Thoracic aorta (tissue), 2 donors: ENCODE measurements around the gene IRF2BPL. TPM values are rescaled to one million over a fixed set of nuclear protein-coding genes. Genes with fewer than 3 reads are reported as not detected.
A peak's percentile ranks its signal among the peaks of the same experiment; 100 is the strongest.

Source experiments
- ATAC-seq: fragments of 150-250 bp; one replicate; pipeline ENCODE4 v1.8.0; 2017; ENCODE audit warnings: low read depth; ENCODE audit not compliant: insufficient number of reproducible peaks, low FRiP score
- DNase-seq: peaks from one replicate; pipeline ENCODE4 v3.0.0-alpha.2; 2020; ENCODE audit warnings: low spot score
- H3K27ac ChIP-seq, 2 donors: fragments of 200-600 bp; sonication (generic); 1 replicate in 1 of 2; 2 replicates in 1 of 2; pipeline ENCODE4 v1.5.1; 2016; ENCODE audit warnings: mild to moderate bottlenecking in 2 of 2, moderate library complexity in 2 of 2
- H3K27me3 ChIP-seq: fragments of 200-600 bp; sonication (generic); replicated peaks from 2 replicates; pipeline ENCODE4 v1.6.0; 2016; ENCODE audit warnings: mild to moderate bottlenecking; ENCODE audit not compliant: insufficient read depth
- H3K36me3 ChIP-seq: fragments of 200-600 bp; sonication (generic); one replicate; pipeline ENCODE4 v1.5.1; 2016
- H3K4me1 ChIP-seq, 2 donors: fragments of 200-600 bp; sonication (generic); 1 replicate in 1 of 2; 2 replicates in 1 of 2; pipeline versions ENCODE4 v1.5.1 to v1.6.0; 2016; ENCODE audit warnings: low read depth in 2 of 2, mild to moderate bottlenecking in 1 of 2; ENCODE audit not compliant: control insufficient read depth in 1 of 2
- H3K4me3 ChIP-seq: fragments of 200-600 bp; sonication (generic); 2 replicates; pipeline ENCODE4 v1.5.1; 2016; ENCODE audit warnings: mild to moderate bottlenecking
- H3K9me3 ChIP-seq: fragments of 200-600 bp; sonication (generic); 2 replicates; pipeline ENCODE4 v1.5.1; 2016
- total RNA-seq, 2 donors: library from RNA; depleted of rRNA; stranded (reverse); fragments of >200 nt; gene quantifications; one replicate each; pipeline versions ENCODE4 v1.1.0 to v1.2.3, GENCODE V29; 2016
- TF ChIP-seq, protein P1 (sequence below): fragments of 200-600 bp; sonication (generic); IDR thresholded peaks from one replicate; pipeline ENCODE4 v1.5.1; 2019; ENCODE audit warnings: antibody characterized with exemption

IRF2BPL gene
- total RNA-seq, 2 donors from 2014 or later, result 49.6 to 69.7 TPM

DNA sequence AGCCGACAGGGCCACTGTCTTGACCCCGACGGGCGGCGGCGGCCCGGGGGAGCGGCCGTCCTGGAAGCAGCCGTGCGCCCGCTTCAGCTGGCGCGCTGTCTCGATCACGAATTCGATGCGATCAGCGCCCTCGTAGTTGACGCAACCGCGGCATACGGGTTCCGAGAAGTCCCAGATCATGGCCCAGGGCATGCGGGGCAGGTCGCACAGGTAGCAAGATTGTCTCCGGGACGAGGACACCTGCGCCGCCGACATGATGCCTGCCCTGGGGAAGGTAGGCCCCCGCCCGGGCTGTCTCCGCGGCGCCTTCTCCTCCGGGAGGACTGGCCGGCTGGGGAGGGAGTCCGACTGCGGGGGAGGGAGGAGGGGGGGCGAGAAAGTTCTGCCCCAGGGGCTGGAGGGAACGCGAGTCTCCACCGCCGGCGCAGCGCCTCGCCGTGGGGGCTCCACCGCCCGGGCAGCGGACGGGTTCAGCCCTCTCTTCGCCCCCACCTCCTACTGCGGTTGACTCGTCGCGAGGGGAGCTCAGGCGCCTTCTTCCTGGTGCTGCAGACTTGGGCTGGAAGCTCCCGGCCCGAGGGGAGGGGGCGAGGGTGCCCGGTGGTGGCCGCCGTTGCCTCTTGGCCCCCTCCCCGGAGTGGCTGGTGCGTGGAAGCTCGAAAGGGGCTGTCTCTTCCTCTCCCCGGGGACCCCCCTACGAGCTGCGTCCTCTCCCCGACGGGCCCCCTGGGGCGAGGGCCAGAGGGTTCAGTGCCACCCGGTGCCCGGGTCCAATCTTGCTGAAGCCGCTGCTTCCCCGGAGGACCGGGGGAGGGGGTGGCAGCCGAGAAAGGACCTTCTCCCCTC lies 747 bp downstream of the IRF2BPL start:
- ATAC-seq (peak; percentile 27), DNase-seq (no peak)
- Histone ChIP-seq H3K9me3 (no peaks in the 10 kb centered on the region), H3K4me1 (peaks cover 50 to 73% of the 10 kb centered on the region in 2 donors), H3K4me3 (peak overlapping the region; percentile 78), H3K27me3 (no peaks in the 10 kb centered on the region), H3K36me3 (no peaks in the 10 kb centered on the region), H3K27ac (peak overlapping the region; percentile 98 to 100)
- TF ChIP-seq, protein P1, sequence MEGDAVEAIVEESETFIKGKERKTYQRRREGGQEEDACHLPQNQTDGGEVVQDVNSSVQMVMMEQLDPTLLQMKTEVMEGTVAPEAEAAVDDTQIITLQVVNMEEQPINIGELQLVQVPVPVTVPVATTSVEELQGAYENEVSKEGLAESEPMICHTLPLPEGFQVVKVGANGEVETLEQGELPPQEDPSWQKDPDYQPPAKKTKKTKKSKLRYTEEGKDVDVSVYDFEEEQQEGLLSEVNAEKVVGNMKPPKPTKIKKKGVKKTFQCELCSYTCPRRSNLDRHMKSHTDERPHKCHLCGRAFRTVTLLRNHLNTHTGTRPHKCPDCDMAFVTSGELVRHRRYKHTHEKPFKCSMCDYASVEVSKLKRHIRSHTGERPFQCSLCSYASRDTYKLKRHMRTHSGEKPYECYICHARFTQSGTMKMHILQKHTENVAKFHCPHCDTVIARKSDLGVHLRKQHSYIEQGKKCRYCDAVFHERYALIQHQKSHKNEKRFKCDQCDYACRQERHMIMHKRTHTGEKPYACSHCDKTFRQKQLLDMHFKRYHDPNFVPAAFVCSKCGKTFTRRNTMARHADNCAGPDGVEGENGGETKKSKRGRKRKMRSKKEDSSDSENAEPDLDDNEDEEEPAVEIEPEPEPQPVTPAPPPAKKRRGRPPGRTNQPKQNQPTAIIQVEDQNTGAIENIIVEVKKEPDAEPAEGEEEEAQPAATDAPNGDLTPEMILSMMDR, result no peak

DNA sequence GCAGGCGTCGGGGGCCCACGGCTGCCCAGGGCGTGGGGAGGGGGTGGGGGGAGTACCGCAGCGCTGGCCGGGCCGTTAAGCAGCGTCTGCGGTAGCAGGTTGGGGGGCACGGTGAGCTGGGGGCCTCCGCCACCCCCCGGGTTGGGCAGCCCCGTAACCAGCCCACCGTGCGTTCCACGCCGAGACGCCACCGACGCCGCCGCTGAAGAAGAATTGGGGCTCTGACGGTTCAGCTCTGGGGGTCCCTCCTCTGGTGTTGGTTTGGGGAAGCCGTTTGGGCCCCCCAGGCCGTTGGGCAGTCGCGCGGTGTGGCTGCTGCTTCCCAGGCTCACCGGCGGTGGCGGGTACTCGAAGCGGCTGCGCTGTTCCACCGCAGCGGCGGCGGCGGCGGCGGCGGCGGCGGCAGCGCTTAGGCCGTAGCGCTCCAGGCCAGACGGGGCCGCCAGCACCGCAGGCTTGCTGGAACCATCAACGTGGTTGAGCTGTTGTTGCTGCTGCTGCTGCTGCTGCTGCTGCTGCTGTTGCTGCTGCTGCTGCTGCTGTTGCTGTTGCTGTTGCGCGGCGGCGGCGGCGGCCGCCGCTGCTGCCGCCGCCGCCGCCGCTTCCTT lies 1.5 kb downstream of the IRF2BPL start:
- H3K4me3 ChIP-seq, result peak overlapping the region; percentile 78
- DNase-seq, result no peak
- peak overlapping the region; percentile 98 to 100 for H3K27ac ChIP-seq
- no peak for ATAC-seq
- H3K27me3 ChIP-seq, result no peaks in the 10 kb centered on the region
- no peaks in the 10 kb centered on the region for H3K36me3 ChIP-seq
- no peaks in the 10 kb centered on the region for H3K9me3 ChIP-seq
- TF ChIP-seq, protein P1, result peak; percentile 36
- peaks cover 45 to 72% of the 10 kb centered on the region in 2 donors for H3K4me1 ChIP-seq

DNA sequence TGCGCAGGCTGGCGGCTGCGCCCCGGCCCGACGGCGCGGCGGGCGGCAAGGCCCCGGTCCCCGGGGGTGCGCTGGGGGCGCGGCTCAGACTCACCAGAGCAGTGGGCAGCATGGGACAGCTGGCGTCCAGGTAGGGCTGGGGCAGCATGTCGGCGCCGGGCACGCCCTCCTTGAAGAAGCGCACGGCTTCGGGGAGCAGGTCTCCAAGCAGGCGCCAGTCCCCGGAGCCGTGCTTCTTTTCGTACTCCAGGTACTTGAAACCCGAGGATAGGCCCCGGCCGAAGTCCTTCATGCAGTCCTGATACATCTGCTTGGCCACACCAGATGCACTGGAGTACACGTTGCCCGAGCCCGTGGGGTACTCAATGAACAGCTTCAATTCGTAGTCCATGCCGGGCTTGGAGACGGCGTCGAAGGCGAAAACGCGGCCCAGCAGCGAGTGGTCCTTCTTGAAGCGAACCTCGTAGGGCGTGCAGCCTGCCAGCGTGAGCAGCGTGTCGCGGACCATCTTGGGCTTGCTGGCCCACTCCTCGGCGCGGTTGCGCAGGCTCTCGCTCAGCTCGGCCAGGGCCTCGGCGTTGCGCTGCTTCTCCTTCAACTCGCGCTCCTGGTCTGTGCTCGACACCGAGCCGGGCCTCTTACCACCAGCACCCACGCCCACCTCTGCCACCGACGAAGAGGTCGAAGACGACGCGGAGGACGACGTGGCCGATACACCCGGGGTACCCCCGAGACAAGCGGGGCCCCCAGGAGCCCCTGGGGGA lies 2.2 kb downstream of the IRF2BPL start:
- Histone ChIP-seq H3K9me3 (no peaks in the 10 kb centered on the region), H3K27me3 (no peaks in the 10 kb centered on the region), H3K27ac (peak overlapping the region; percentile 98 to 100), H3K4me1 (peaks cover 38 to 65% of the 10 kb centered on the region in 2 donors), H3K4me3 (peak overlapping the region; percentile 78), H3K36me3 (no peaks in the 10 kb centered on the region)
- TF ChIP-seq, protein P1, result no peak
- DNase-seq (no peak), ATAC-seq (no peak)

DNA sequence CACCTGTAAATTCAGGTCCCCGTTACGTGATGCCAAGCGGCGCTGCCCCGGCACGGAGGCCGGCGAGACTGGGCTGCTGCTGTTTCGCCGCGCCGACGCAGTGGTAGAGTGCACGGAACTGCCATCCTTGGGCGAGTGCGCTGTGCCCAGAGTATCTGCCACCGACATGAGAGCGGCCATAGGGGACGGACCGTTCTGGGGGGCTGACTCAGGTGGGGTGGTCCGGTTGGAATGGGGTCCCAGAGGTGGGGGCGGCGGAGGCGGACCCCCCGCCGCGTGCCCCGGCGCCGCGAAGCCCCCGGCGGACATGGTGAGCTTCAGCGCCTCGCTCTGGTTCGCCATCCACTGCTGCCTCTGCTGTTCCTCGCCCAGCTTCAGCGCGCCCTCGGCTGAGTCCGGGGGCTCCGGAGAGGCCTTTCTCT lies 2.8 kb downstream of the IRF2BPL start:
- TF ChIP-seq, protein P1, result no peak
- DNase-seq, result no peak

More for the DNA sequence above, 2.8 kb downstream of the IRF2BPL start:
- no peak for ATAC-seq
- no peaks in the 10 kb centered on the region for H3K27me3 ChIP-seq
- H3K27ac ChIP-seq, result peak overlapping the region; percentile 98 to 100
- no peaks in the 10 kb centered on the region for H3K9me3 ChIP-seq
- H3K4me3 ChIP-seq, result peak overlapping the region; percentile 78
- no peaks in the 10 kb centered on the region for H3K36me3 ChIP-seq
- H3K4me1 ChIP-seq, result peaks cover 32 to 59% of the 10 kb centered on the region in 2 donors
